Kidney epithelial cell (primary cell): Measurements from ENCODE around the gene STAMBPL1. TPM values are rescaled to one million over a fixed set of nuclear protein-coding genes. Genes with fewer than 3 reads are reported as not detected.

Experiments used
- DNase-seq: peaks from one replicate; pipeline ENCODE4 v3.0.0-alpha.2; 2010; ENCODE audit warnings: low read depth
- H3K27me3 ChIP-seq: 2 replicates; pipeline ENCODE4 v1.6.0; 2011; ENCODE audit warnings: low read length; ENCODE audit not compliant: control insufficient read depth, insufficient read depth
- H3K36me3 ChIP-seq: 2 replicates; pipeline ENCODE4 v1.5.1; 2011; ENCODE audit warnings: low read length; ENCODE audit not compliant: control insufficient read depth, insufficient read depth
- H3K4me3 ChIP-seq: 2 replicates; pipeline ENCODE4 v1.5.1; 2011; ENCODE audit warnings: low read depth, mild to moderate bottlenecking, control low read depth, low read length
- CTCF ChIP-seq: IDR thresholded peaks from 2 replicates; pipeline ENCODE4 v1.5.1; 2011; ENCODE audit warnings: mild to moderate bottlenecking, moderate library complexity, low read length, control low read depth, inconsistent platforms; ENCODE audit not compliant: insufficient read depth, poor library complexity, severe bottlenecking
- total RNA-seq: library from RNA; depleted of rRNA; stranded (reverse); fragments of >200 nt; gene quantifications from 2 replicates; pipeline ENCODE4 v1.2.3, GENCODE V29; 2015

STAMBPL1 gene
- total RNA-seq, 1 donor from 2014 or later, result 5.2 TPM

DNA sequence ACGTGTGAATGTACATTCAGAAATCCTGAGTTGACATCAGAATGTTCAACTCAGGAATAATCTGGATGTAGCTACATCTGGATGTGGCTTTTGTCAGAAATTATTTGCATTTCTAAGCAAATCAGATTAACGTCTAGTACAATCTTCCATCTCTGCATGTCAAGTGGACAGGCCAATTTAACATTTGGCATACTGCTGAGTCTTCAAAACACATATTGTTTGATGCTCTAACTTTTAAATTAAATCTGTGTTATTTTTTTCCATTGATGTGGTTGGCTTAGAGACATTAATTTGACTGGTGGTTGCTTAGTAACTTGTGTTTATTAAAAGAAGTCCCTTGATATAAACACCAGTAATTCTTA is 3.4 kb downstream of the STAMBPL1 start:
- no peak for DNase-seq
- TF ChIP-seq CTCF, result no peak
- Histone ChIP-seq H3K36me3 (no peaks in the 10 kb centered on the region), H3K27me3 (no peaks in the 10 kb centered on the region), H3K4me3 (no peak overlapping the region)

GRCh38 chr10:88886557-88886956 is 6.5 kb downstream of the STAMBPL1 start:
- TF ChIP-seq CTCF, result no peak
- Histone ChIP-seq H3K27me3 (no peaks in the 10 kb centered on the region), H3K4me3 (no peak overlapping the region), H3K36me3 (no peaks in the 10 kb centered on the region)
- no peak for DNase-seq

DNA sequence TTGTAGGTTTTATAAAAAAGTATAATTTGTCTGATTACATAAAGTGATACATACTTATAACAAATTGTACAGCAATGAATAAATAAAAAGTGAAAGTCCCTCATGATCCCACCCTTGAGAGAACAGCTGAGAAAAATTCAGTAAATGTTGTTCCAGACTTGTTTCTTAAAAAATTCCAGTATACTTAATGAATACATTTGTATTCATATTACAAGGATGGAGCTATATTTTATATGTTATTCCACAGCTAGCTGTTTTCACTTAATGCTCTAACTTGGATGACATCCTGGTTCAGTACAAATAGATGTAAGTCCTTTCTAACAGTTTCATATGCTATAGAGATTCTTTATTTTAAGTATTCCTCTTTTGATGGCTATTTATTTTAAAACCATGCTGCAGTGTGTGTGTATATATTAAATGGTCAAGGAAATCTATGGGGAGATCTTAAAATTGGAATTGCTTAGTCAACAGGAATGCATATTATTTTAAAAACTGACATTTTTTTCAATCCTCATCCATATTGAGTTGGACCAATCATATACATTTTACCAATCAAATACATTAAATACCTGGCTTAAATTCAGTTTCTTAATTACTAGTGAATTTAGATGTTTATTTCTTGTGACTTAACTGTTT is 8.9 kb downstream of the STAMBPL1 start:
- no peaks in the 10 kb centered on the region for H3K27me3 ChIP-seq
- no peak for DNase-seq

GRCh38 chr10:88889559-88890337 is 9.7 kb downstream of the STAMBPL1 start:
- H3K4me3 ChIP-seq, result no peak overlapping the region
- no peaks in the 10 kb centered on the region for H3K36me3 ChIP-seq
- no peaks in the 10 kb centered on the region for H3K27me3 ChIP-seq
- DNase-seq, result no peak
- TF ChIP-seq CTCF, result no peak

More for the DNA sequence above, 8.9 kb downstream of the STAMBPL1 start:
- TF ChIP-seq CTCF, result no peak
- H3K4me3 ChIP-seq, result no peak overlapping the region
- H3K36me3 ChIP-seq, result no peaks in the 10 kb centered on the region

DNA sequence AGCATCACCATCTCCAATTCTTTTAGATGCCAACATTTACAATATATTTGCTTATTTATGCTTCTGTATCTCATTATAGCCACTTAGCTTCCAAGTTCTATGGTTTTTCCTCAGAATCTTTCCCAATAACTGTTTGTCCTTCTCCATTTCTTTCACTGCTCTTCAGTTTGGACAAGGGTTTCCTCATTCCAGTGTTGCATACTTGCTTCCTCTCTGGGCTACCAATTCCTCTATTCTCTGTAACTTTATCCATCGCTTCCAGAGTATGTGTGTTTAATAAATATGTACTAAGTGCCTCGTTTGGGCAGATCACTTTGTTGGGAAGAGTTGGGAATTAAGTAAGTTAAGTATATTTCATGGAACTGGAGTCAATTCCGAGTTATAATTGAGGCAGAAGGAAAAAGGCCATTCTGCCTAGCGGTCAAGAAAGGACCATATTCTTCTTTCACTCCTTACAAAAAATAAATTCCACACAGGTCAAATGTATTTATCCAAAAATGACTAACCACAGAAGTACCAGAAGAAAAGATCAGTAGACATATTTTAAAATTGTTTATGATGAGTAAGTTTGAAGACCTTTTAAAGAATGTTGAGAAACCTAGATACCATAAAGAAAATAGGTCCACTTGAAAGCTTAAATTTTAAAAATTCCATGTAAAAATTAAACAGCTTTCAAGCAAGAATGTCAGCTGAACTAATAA is 10.8 kb downstream of the STAMBPL1 start:
- no peak for DNase-seq

More for the DNA sequence above, 10.8 kb downstream of the STAMBPL1 start:
- Histone ChIP-seq H3K4me3 (no peak overlapping the region), H3K27me3 (no peaks in the 10 kb centered on the region), H3K36me3 (no peaks in the 10 kb centered on the region)
- TF ChIP-seq CTCF, result no peak
